SK-N-SH (cell line): ENCODE results near the gene C3orf38. TPM values are rescaled to one million over a fixed set of nuclear protein-coding genes. Genes with fewer than 3 reads are reported as not detected.

Experiments used
- CTCF ChIA-PET: fragments of 300-600, 350-600 bp; formaldehyde crosslinking; extraction: SDS; loops from one replicate; lab custom pipeline; 2021; lab: Yijun Ruan, JAX
- POLR2A ChIA-PET: fragments of 350-600 bp; sonication (Branson Sonifier 250); formaldehyde crosslinking; extraction: SDS; loops from one replicate; lab custom pipeline; 2020; ENCODE audit warnings: antibody characterized with exemption, inconsistent platforms; lab: Yijun Ruan, JAX
- DNase-seq: peaks from one replicate; pipeline ENCODE4 v3.0.0; 2012
- H2AFZ ChIP-seq: fragments of 200-600 bp; sonication (generic); 2 replicates; pipeline ENCODE4 v1.8.1; 2016; ENCODE audit warnings: antibody characterized with exemption, mild to moderate bottlenecking, low read depth
- H3F3A ChIP-seq: fragments of 200-600 bp; sonication (generic); replicated peaks from 2 replicates; pipeline ENCODE3; 2016; ENCODE audit warnings: antibody characterized with exemption, mild to moderate bottlenecking; ENCODE audit not compliant: insufficient read depth
- H3K27ac ChIP-seq, 2 experiments: fragments of 200-500 bp in 1 of 2; fragments of 200-600 bp in 1 of 2; sonication (Bioruptor generic) in 1 of 2; sonication (generic), shearing (Covaris generic) in 1 of 2; 2 replicates each; pipeline versions ENCODE4 v1.5.1 to v1.6.1; 2014 to 2016; ENCODE audit warnings: low read depth in 2 of 2, inconsistent platforms in 1 of 2, low read length in 1 of 2, mild to moderate bottlenecking in 1 of 2, mixed read lengths in 1 of 2
- H3K27me3 ChIP-seq: fragments of 200-600 bp; sonication (generic), shearing (Covaris generic); 2 replicates; pipeline ENCODE4 v1.6.1; 2016; ENCODE audit warnings: mixed run types; ENCODE audit not compliant: insufficient read depth
- H3K36me3 ChIP-seq, 2 experiments: fragments of 200-500 bp in 1 of 2; fragments of 200-600 bp in 1 of 2; sonication (Bioruptor generic) in 1 of 2; sonication (generic) in 1 of 2; replicated peaks in 1 of 2; 2 replicates each; pipeline versions ENCODE3 to v1.5.1; 2014 to 2016; ENCODE audit warnings: low read length in 1 of 2, mild to moderate bottlenecking in 1 of 2; ENCODE audit not compliant: insufficient read depth in 2 of 2, control insufficient read depth in 1 of 2
- H3K4me1 ChIP-seq, 2 experiments: fragments of 200-500 bp in 1 of 2; fragments of 200-600 bp in 1 of 2; sonication (Bioruptor generic) in 1 of 2; sonication (generic), shearing (Covaris generic) in 1 of 2; 2 replicates each; pipeline versions ENCODE4 v1.5.1 to v1.6.1; 2014 to 2016; ENCODE audit warnings: low read depth in 1 of 2, low read length in 1 of 2, mixed run types in 1 of 2; ENCODE audit not compliant: insufficient read depth in 2 of 2, control insufficient read depth in 1 of 2
- H3K4me2 ChIP-seq: fragments of 200-600 bp; sonication (generic), shearing (Covaris generic); 2 replicates; pipeline ENCODE4 v1.6.1; 2017; ENCODE audit warnings: mixed run types
- H3K4me3 ChIP-seq, 2 experiments: fragments of 200-500 bp in 1 of 2; fragments of 200-600 bp in 1 of 2; sonication (Bioruptor generic) in 1 of 2; sonication (generic), shearing (Covaris generic) in 1 of 2; 2 replicates each; pipeline versions ENCODE4 v1.5.1 to v1.8.1; 2014 to 2016; ENCODE audit warnings: low read depth in 2 of 2, inconsistent platforms in 1 of 2, low read length in 1 of 2, mild to moderate bottlenecking in 1 of 2, mixed read lengths in 1 of 2, moderate library complexity in 1 of 2
- H3K79me2 ChIP-seq: fragments of 200-600 bp; sonication (generic); 2 replicates; pipeline ENCODE4 v1.8.1; 2017; ENCODE audit warnings: mild to moderate bottlenecking; ENCODE audit not compliant: insufficient read depth
- H3K9ac ChIP-seq: fragments of 200-600 bp; sonication (generic); 2 replicates; pipeline ENCODE4 v1.6.1; 2017; ENCODE audit warnings: mixed run types
- H3K9me2 ChIP-seq: fragments of 200-600 bp; sonication (generic); 2 replicates; pipeline ENCODE4 v1.6.1; 2017; ENCODE audit warnings: mixed run types
- H3K9me3 ChIP-seq: fragments of 200-600 bp; sonication (generic); 2 replicates; pipeline ENCODE4 v1.6.1; 2017; ENCODE audit warnings: mixed run types, mild to moderate bottlenecking, moderate library complexity
- H4K20me1 ChIP-seq: fragments of 200-600 bp; sonication (generic); 2 replicates; pipeline ENCODE4 v1.6.1; 2017; ENCODE audit warnings: mild to moderate bottlenecking, mixed run types; ENCODE audit not compliant: insufficient read depth
- CTCF ChIP-seq: fragments of 200-600 bp; sonication (generic); IDR thresholded peaks from 2 replicates; pipeline ENCODE4 v1.6.1; 2017; ENCODE audit warnings: antibody characterized with exemption, mild to moderate bottlenecking, moderate library complexity
- EP300 ChIP-seq, 2 experiments: IDR thresholded peaks; 2 replicates each; pipeline versions ENCODE4 v1.4.0 to v1.6.1; 2012; ENCODE audit warnings: borderline replicate concordance in 1 of 2, low read depth in 1 of 2, low read length in 1 of 2
- EZH2phosphoT487 ChIP-seq: fragments of 200-600 bp; sonication (generic); IDR thresholded peaks from 2 replicates; pipeline ENCODE4 v1.6.1; 2017; ENCODE audit warnings: low read depth, mixed run types, mild to moderate bottlenecking, antibody characterized with exemption, moderate library complexity, borderline replicate concordance
- FOSL2 ChIP-seq: IDR thresholded peaks from 2 replicates; pipeline ENCODE4 v1.4.0; 2012; ENCODE audit warnings: low read depth, mild to moderate bottlenecking, moderate library complexity, borderline replicate concordance
- FOXJ3 ChIP-seq: sonication (generic); formaldehyde crosslinking; IDR thresholded peaks from 2 replicates; pipeline ENCODE4 v1.5.1; 2020; ENCODE audit warnings: mild to moderate bottlenecking, missing genetic modification reagents
- FOXM1 ChIP-seq: IDR thresholded peaks from 2 replicates; pipeline ENCODE4 v1.4.0; 2012; ENCODE audit warnings: low read depth, mild to moderate bottlenecking
- IRF3 ChIP-seq: fragments of 150-350 bp; IDR thresholded peaks from 2 replicates; pipeline ENCODE4 v1.6.1; 2016; ENCODE audit warnings: mild to moderate bottlenecking, low read depth, low read length
- MAX ChIP-seq: IDR thresholded peaks from 2 replicates; pipeline ENCODE4 v1.4.0; 2012; ENCODE audit warnings: low read depth
- MEF2A ChIP-seq: IDR thresholded peaks from 2 replicates; pipeline ENCODE4 v1.4.0; 2012; ENCODE audit warnings: low read depth, borderline replicate concordance
- NFIC ChIP-seq: IDR thresholded peaks from 2 replicates; pipeline ENCODE4 v1.4.0; 2012; ENCODE audit warnings: borderline replicate concordance
- PBX3 ChIP-seq: IDR thresholded peaks from 2 replicates; pipeline ENCODE4; 2012
- RCOR1 ChIP-seq: fragments of 150-350 bp; IDR thresholded peaks from 2 replicates; pipeline ENCODE4 v1.6.1; 2017; ENCODE audit warnings: antibody characterized with exemption, low read length
- RFX5 ChIP-seq: IDR thresholded peaks from 2 replicates; pipeline ENCODE4 v1.6.1; 2012; ENCODE audit warnings: mild to moderate bottlenecking, improper control_type of control experiment, low read length
- RXRA ChIP-seq: IDR thresholded peaks from 2 replicates; pipeline ENCODE4 v1.4.0; 2012; ENCODE audit warnings: low read depth, mild to moderate bottlenecking, borderline replicate concordance
- SIN3A ChIP-seq: IDR thresholded peaks from 2 replicates; pipeline ENCODE4 v1.6.1; 2012; ENCODE audit warnings: low read depth, mild to moderate bottlenecking, low read length, moderate library complexity, borderline replicate concordance
- TAF1 ChIP-seq: IDR thresholded peaks from 2 replicates; pipeline ENCODE4 v1.6.1; 2012; ENCODE audit warnings: low read depth, mild to moderate bottlenecking, low read length, moderate library complexity, borderline replicate concordance
- TEAD4 ChIP-seq: IDR thresholded peaks from 2 replicates; pipeline ENCODE4 v1.4.0; 2012; ENCODE audit warnings: mild to moderate bottlenecking, borderline replicate concordance; ENCODE audit not compliant: insufficient read depth
- USF2 ChIP-seq: fragments of 150-350 bp; IDR thresholded peaks from 2 replicates; pipeline ENCODE4 v1.6.1; 2017; ENCODE audit warnings: antibody characterized with exemption, low read length, low read depth, borderline replicate concordance
- YY1 ChIP-seq: IDR thresholded peaks from 2 replicates; pipeline ENCODE4 v1.4.0; 2012; ENCODE audit warnings: low read depth, mild to moderate bottlenecking
- WGBS: methylation state at CpG from one replicate; pipeline ENCODE4 v1.1.6; 2017; ENCODE audit warnings: low lambda C conversion rate; 5-methylcytosine and 5-hydroxymethylcytosine counted together
- polyA plus RNA-seq, 3 experiments: library from polyadenylated mRNA; depleted of rRNA; stranded (reverse); fragments of >200 nt; gene quantifications; 2 replicates each; pipeline ENCODE4 v1.2.3, GENCODE V29; 2012

C3orf38 gene
- polyA plus RNA-seq, 1 of the 3 experiments (the other 2 are of a cell fraction) = 4.5 TPM

- TF ChIP-seq PBX3 (peak; percentile 78), SIN3A (no peak), NFIC (no peak), TAF1 (0 out of 2 replicates have a peak, but pooled peaks have one; percentile 10), FOSL2 (peak; percentile 30; the same call in 1 of the 2 replicates), RFX5 (0 out of 2 replicates have a peak, but pooled peaks have one; percentile 26), MEF2A (no peak), CTCF (no peak), IRF3 (0 out of 2 replicates have a peak, but pooled peaks have one; percentile 22)
- peak; percentile 19 for DNase-seq
- Histone ChIP-seq H3K9ac (peak overlapping the region; percentile 48; the same call in 1 of the 2 replicates), H3K27me3 (no peaks in the 10 kb centered on the region), H4K20me1 (no peaks in the 10 kb centered on the region), H3K4me3 (peak overlapping the region; percentile 62), H3K9me3 (no peaks in the 10 kb centered on the region), H3K4me1 (peaks cover 0 to 2% of the 10 kb centered on the region in 2 experiments; a peak in 2 of 4 replicates), H2AFZ (peak overlapping the region; percentile 91), H3K9me2 (no peaks in the 10 kb centered on the region), H3K27ac (peak overlapping the region in 1 of 2 experiments; percentile 9; a peak in 1 of 4 replicates), H3K4me2 (peak overlapping the region; percentile 73), H3K36me3 (no peaks in the 10 kb centered on the region), H3K79me2 (no peaks in the 10 kb centered on the region), H3F3A (peaks cover 4% of the 10 kb centered on the region)
- POLR2A ChIA-PET = no interaction called here
- CTCF ChIA-PET = no interaction called here
- 41% methylated on average over 11 of the region's 11 CpGs for WGBS
Observed at GRCh38 chr3:88189361-88189810, 39.6 kb downstream of the C3orf38 start.

GRCh38 chr3:88191872-88192409, 42.2 kb downstream of the C3orf38 start:
- Histone ChIP-seq H2AFZ (no peak overlapping the region), H3K36me3 (no peaks in the 10 kb centered on the region), H3K4me2 (no peak overlapping the region), H3K9me3 (no peaks in the 10 kb centered on the region), H3K79me2 (no peaks in the 10 kb centered on the region), H3K4me3 (no peak overlapping the region), H3K4me1 (peaks cover 0 to 2% of the 10 kb centered on the region in 2 experiments; a peak in 2 of 4 replicates), H3K27me3 (no peaks in the 10 kb centered on the region), H3K27ac (no peak overlapping the region), H3F3A (peaks cover 4% of the 10 kb centered on the region), H4K20me1 (no peaks in the 10 kb centered on the region), H3K9ac (no peak overlapping the region), H3K9me2 (no peaks in the 10 kb centered on the region)
- ChIA-PET POLR2A (no interaction called here), CTCF (interaction anchor here (1.3 kb wide), 1 partner anchor 15 kb away, joined by 3 read pairs; no protein-coding TSS in a partner anchor)
- DNase-seq = no peak
- WGBS = 19% methylated on average over 4 of the region's 4 CpGs
- TF ChIP-seq RCOR1 = no peak
- TF ChIP-seq FOXJ3 (CRISPR knock-in tag) = no peak
- no peak for TF ChIP-seq FOXM1
- TF ChIP-seq EZH2phosphoT487 = no peak
- no peak for TF ChIP-seq YY1
- no peak for TF ChIP-seq MAX
- TF ChIP-seq SIN3A = no peak
- TF ChIP-seq RXRA = no peak
- TF ChIP-seq MEF2A = no peak
- no peak for TF ChIP-seq PBX3
- TF ChIP-seq TEAD4 = no peak
- no peak for TF ChIP-seq NFIC
- TF ChIP-seq EP300 (IDR thresholded peaks at IDR 0.05; ENCODE audit: borderline replicate concordance in 1 of 2, low read depth in 1 of 2, low read length in 1 of 2) = no peak
- TF ChIP-seq RFX5 = no peak
- no peak for TF ChIP-seq USF2
